ENCODE measurements around the gene SEC31A. TPM values are rescaled to one million over a fixed set of nuclear protein-coding genes. Genes with fewer than 3 reads are reported as not detected.

Gene SEC31A
- total RNA-seq, 1 experiment from 2014 or later: 137 TPM

DNA sequence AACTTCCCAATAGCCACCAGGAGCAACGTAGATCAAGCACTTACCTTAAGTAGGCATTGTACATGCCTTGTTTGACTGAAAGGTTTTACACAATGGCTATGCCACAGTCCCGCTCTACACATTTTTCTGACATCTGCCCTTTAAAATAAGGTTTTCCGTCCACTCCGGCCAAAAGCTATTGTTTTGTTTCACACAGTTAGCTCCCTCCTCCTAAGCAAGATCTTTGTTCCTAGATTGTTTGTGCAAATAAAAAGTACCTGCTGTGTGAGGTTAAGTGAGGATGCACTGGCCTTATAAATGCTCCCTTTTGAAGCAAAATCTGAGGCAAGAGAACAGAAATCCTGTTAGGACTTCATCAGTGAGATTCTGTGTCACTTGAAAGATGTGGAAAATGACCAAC, 104.1 kb downstream of the SEC31A start:
- DNase-seq (ENCODE audit: low spot score) (no peak), ATAC-seq (no peak)
- peaks cover 100% of the 10 kb centered on the region for H3K27me3 Mint-ChIP-seq (ENCODE audit: low read depth)
- H3K4me3 Mint-ChIP-seq: no peak overlapping the region
- POLR2A ChIA-PET: no interaction called here
- CTCF ChIA-PET: interaction anchor here (1.2 to 2.4 kb wide), 2 partner anchors 12 to 48 kb away, joined by 4 to 13 read pairs; partner anchors contain the start of gene SCD5
- H3K36me3 Mint-ChIP-seq: peaks cover 2% of the 10 kb centered on the region; the same call in 1 of the 2 replicates
- TF ChIP-seq, protein P1, sequence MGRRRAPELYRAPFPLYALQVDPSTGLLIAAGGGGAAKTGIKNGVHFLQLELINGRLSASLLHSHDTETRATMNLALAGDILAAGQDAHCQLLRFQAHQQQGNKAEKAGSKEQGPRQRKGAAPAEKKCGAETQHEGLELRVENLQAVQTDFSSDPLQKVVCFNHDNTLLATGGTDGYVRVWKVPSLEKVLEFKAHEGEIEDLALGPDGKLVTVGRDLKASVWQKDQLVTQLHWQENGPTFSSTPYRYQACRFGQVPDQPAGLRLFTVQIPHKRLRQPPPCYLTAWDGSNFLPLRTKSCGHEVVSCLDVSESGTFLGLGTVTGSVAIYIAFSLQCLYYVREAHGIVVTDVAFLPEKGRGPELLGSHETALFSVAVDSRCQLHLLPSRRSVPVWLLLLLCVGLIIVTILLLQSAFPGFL (CRISPR knock-in tag; IDR thresholded peaks at IDR 0.05; ENCODE audit: borderline replicate concordance): no peak
- TF ChIP-seq TEAD4 (CRISPR knock-in tag; IDR thresholded peaks at IDR 0.05) (no peak), IRF2 (CRISPR knock-in tag; IDR thresholded peaks at IDR 0.05; ENCODE audit: borderline replicate concordance, low read depth) (no peak), ZNF138 (CRISPR knock-in tag; conservative IDR thresholded peaks at IDR 0.05) (no peak), ELF4 (CRISPR knock-in tag; IDR thresholded peaks at IDR 0.05; ENCODE audit: low read depth) (no peak), CBFB (CRISPR knock-in tag; IDR thresholded peaks at IDR 0.05; ENCODE audit: low read depth) (no peak), FOXP1 (CRISPR knock-in tag; IDR thresholded peaks at IDR 0.05; ENCODE audit: borderline replicate concordance) (no peak), RORB (CRISPR knock-in tag; IDR thresholded peaks at IDR 0.05) (no peak), SMAD3 (CRISPR knock-in tag; IDR thresholded peaks at IDR 0.05; ENCODE audit: borderline replicate concordance) (no peak), NFYB (CRISPR knock-in tag; conservative IDR thresholded peaks at IDR 0.05; ENCODE audit: low read depth) (no peak), CREM (CRISPR knock-in tag; IDR thresholded peaks at IDR 0.05) (no peak), CREB1 (CRISPR knock-in tag; IDR thresholded peaks at IDR 0.05) (no peak), NR3C1 (CRISPR knock-in tag; conservative IDR thresholded peaks at IDR 0.05; ENCODE audit: low read depth) (no peak)
- TF ChIP-seq, protein P2, sequence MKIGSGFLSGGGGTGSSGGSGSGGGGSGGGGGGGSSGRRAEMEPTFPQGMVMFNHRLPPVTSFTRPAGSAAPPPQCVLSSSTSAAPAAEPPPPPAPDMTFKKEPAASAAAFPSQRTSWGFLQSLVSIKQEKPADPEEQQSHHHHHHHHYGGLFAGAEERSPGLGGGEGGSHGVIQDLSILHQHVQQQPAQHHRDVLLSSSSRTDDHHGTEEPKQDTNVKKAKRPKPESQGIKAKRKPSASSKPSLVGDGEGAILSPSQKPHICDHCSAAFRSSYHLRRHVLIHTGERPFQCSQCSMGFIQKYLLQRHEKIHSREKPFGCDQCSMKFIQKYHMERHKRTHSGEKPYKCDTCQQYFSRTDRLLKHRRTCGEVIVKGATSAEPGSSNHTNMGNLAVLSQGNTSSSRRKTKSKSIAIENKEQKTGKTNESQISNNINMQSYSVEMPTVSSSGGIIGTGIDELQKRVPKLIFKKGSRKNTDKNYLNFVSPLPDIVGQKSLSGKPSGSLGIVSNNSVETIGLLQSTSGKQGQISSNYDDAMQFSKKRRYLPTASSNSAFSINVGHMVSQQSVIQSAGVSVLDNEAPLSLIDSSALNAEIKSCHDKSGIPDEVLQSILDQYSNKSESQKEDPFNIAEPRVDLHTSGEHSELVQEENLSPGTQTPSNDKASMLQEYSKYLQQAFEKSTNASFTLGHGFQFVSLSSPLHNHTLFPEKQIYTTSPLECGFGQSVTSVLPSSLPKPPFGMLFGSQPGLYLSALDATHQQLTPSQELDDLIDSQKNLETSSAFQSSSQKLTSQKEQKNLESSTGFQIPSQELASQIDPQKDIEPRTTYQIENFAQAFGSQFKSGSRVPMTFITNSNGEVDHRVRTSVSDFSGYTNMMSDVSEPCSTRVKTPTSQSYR (CRISPR knock-in tag; IDR thresholded peaks at IDR 0.05): no peak
- TF ChIP-seq, protein P3, sequence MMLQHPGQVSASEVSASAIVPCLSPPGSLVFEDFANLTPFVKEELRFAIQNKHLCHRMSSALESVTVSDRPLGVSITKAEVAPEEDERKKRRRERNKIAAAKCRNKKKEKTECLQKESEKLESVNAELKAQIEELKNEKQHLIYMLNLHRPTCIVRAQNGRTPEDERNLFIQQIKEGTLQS (CRISPR knock-in tag; conservative IDR thresholded peaks at IDR 0.05): no peak
- TF ChIP-seq, protein P4, sequence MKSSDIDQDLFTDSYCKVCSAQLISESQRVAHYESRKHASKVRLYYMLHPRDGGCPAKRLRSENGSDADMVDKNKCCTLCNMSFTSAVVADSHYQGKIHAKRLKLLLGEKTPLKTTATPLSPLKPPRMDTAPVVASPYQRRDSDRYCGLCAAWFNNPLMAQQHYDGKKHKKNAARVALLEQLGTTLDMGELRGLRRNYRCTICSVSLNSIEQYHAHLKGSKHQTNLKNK (CRISPR knock-in tag; IDR thresholded peaks at IDR 0.05): no peak
- TF ChIP-seq, protein P5, sequence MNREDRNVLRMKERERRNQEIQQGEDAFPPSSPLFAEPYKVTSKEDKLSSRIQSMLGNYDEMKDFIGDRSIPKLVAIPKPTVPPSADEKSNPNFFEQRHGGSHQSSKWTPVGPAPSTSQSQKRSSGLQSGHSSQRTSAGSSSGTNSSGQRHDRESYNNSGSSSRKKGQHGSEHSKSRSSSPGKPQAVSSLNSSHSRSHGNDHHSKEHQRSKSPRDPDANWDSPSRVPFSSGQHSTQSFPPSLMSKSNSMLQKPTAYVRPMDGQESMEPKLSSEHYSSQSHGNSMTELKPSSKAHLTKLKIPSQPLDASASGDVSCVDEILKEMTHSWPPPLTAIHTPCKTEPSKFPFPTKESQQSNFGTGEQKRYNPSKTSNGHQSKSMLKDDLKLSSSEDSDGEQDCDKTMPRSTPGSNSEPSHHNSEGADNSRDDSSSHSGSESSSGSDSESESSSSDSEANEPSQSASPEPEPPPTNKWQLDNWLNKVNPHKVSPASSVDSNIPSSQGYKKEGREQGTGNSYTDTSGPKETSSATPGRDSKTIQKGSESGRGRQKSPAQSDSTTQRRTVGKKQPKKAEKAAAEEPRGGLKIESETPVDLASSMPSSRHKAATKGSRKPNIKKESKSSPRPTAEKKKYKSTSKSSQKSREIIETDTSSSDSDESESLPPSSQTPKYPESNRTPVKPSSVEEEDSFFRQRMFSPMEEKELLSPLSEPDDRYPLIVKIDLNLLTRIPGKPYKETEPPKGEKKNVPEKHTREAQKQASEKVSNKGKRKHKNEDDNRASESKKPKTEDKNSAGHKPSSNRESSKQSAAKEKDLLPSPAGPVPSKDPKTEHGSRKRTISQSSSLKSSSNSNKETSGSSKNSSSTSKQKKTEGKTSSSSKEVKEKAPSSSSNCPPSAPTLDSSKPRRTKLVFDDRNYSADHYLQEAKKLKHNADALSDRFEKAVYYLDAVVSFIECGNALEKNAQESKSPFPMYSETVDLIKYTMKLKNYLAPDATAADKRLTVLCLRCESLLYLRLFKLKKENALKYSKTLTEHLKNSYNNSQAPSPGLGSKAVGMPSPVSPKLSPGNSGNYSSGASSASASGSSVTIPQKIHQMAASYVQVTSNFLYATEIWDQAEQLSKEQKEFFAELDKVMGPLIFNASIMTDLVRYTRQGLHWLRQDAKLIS (CRISPR knock-in tag; IDR thresholded peaks at IDR 0.05; ENCODE audit: borderline replicate concordance): no peak
- no peak overlapping the region for H3K27ac Mint-ChIP-seq
- H3K9me3 Mint-ChIP-seq: no peaks in the 10 kb centered on the region
- peaks cover 43% of the 10 kb centered on the region for H3K4me1 Mint-ChIP-seq
